ENCODE data around the gene SKIC8.
A peak's percentile ranks its signal among the peaks of the same experiment; 100 is the strongest.

Gene SKIC8

GRCh38 chr15:78321786-78322185 lies 22.4 kb upstream of the SKIC8 start:
- no peak for DNase-seq

GRCh38 chr15:78321041-78321570 lies 21.7 kb upstream of the SKIC8 start:
- DNase-seq, result no peak

GRCh38 chr15:78320183-78320582 lies 20.8 kb upstream of the SKIC8 start:
- no peak for DNase-seq

GRCh38 chr15:78319588-78319987 lies 20.2 kb upstream of the SKIC8 start:
- no peak for DNase-seq

GRCh38 chr15:78317145-78317836 lies 17.9 kb upstream of the SKIC8 start:
- DNase-seq, result no peak

- no peak for DNase-seq
Observed at GRCh38 chr15:78316283-78317083, 17.1 kb upstream of the SKIC8 start.

- no peak for DNase-seq
Observed at GRCh38 chr15:78315686-78316282, 16.4 kb upstream of the SKIC8 start.

- DNase-seq, result no peak
Observed at GRCh38 chr15:78314181-78314581, 14.8 kb upstream of the SKIC8 start.

GRCh38 chr15:78313383-78313782 lies 14.0 kb upstream of the SKIC8 start:
- no peak for DNase-seq

- no peak for DNase-seq
Observed at GRCh38 chr15:78312957-78313356, 13.5 kb upstream of the SKIC8 start.

- DNase-seq, result no peak
Observed at GRCh38 chr15:78312536-78312935, 13.1 kb upstream of the SKIC8 start.

- DNase-seq, result no peak
Observed at GRCh38 chr15:78311292-78311691, 11.9 kb upstream of the SKIC8 start.

- peak; percentile 3 for DNase-seq
Observed at GRCh38 chr15:78308422-78309032, 9.1 kb upstream of the SKIC8 start.

- DNase-seq, result no peak
Observed at GRCh38 chr15:78307976-78308375, 8.6 kb upstream of the SKIC8 start.

GRCh38 chr15:78306176-78306774 lies 6.9 kb upstream of the SKIC8 start:
- DNase-seq, result no peak

- DNase-seq, result no peak
Observed at GRCh38 chr15:78304216-78305066, 5.0 kb upstream of the SKIC8 start.

- no peak for DNase-seq
Observed at GRCh38 chr15:78302579-78303312, 3.3 kb upstream of the SKIC8 start.

GRCh38 chr15:78301828-78302227 lies 2.4 kb upstream of the SKIC8 start:
- DNase-seq, result no peak

GRCh38 chr15:78301326-78301725 lies 1.9 kb upstream of the SKIC8 start:
- DNase-seq, result no peak

GRCh38 chr15:78292219-78292618 lies 7.2 kb downstream of the SKIC8 start:
- no peak for DNase-seq

- no peak for DNase-seq
Observed at GRCh38 chr15:78291698-78292097, 7.7 kb downstream of the SKIC8 start.

All from central memory CD4-positive, alpha-beta T cell (primary cell).